Neuron (in vitro differentiated cells): ENCODE measurements around the gene SLC17A9.

Source experiments
- H2AFZ ChIP-seq: one replicate; pipeline ENCODE4 v1.6.1; 2013; ENCODE audit warnings: low read depth, mild to moderate bottlenecking, inconsistent platforms, low read length, moderate library complexity
- H3K27me3 ChIP-seq: one replicate; pipeline ENCODE4 v1.6.1; 2013; ENCODE audit warnings: low read length; ENCODE audit not compliant: insufficient read depth
- H3K36me3 ChIP-seq: one replicate; pipeline ENCODE4 v1.6.1; 2013; ENCODE audit warnings: low read length; ENCODE audit not compliant: insufficient read depth
- H3K4me1 ChIP-seq: one replicate; pipeline ENCODE4 v1.6.1; 2013; ENCODE audit warnings: low read length; ENCODE audit not compliant: insufficient read depth
- H3K4me3 ChIP-seq: 2 replicates; pipeline ENCODE4 v1.5.1; 2013; ENCODE audit warnings: mild to moderate bottlenecking, low read length, moderate library complexity
- H3K9me3 ChIP-seq: one replicate; pipeline ENCODE4 v1.6.1; 2013; ENCODE audit warnings: low read length

Gene SLC17A9

DNA sequence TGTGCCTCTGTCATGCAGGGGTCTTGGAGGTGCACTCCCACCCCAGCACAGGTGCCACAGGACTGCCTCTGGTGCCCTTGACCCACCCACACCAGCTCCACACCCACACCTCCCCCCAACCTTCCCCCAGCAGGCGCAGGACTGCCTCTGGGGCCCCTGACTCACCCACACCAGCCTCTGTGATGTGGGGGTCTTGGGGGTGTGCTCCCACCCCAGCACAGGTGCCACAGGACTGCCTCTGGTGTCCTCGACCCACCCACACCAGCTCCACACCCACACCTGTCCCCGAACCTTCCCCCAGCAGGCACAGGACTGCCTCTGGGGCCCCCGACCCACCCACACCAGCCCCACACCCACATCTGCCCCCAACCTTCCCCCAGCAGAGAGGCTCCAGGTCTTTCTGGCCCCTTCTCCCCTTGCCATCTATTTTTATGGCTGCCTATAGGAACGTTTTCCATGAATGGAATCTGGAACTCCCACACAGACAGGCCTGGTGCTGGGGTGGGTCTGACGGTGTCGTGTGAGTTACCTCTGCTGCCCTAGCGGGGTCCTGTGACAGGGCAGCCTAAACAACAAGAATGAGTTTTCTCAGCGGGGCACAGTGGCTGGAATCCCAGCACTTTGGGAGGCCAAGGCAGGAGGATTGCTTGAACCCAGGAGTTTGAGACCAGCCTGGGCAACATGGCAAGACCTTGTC lies 23.5 kb downstream of the SLC17A9 start:
- Histone ChIP-seq H2AFZ (no peak overlapping the region), H3K9me3 (no peaks in the 10 kb centered on the region), H3K4me1 (peaks cover 20% of the 10 kb centered on the region), H3K36me3 (no peaks in the 10 kb centered on the region), H3K4me3 (no peak overlapping the region), H3K27me3 (peaks cover 81% of the 10 kb centered on the region)

DNA sequence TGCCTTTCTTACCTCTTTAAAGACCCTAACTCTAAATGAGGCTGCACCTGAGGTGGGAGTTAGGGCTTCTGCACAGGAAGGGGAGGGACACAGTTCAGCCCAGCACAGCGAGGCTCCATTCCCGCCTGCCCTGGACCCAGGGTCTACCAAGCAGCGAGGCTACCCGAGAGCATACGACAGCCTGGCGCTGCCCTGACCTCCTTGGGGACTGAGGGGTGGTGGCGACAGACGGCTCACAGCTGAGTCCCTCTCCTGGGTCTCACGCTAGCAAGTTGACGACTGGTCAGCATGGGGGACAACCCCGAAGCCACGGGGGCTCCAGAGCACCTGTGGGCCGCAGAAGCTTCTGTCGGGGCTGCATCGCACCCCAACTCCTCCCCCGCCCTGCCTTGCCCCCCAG lies 24.4 kb downstream of the SLC17A9 start:
- no peak overlapping the region for H3K4me3 ChIP-seq
- no peak overlapping the region for H2AFZ ChIP-seq
- peaks cover 80% of the 10 kb centered on the region for H3K27me3 ChIP-seq
- no peaks in the 10 kb centered on the region for H3K36me3 ChIP-seq
- H3K4me1 ChIP-seq = peaks cover 20% of the 10 kb centered on the region
- no peaks in the 10 kb centered on the region for H3K9me3 ChIP-seq

DNA sequence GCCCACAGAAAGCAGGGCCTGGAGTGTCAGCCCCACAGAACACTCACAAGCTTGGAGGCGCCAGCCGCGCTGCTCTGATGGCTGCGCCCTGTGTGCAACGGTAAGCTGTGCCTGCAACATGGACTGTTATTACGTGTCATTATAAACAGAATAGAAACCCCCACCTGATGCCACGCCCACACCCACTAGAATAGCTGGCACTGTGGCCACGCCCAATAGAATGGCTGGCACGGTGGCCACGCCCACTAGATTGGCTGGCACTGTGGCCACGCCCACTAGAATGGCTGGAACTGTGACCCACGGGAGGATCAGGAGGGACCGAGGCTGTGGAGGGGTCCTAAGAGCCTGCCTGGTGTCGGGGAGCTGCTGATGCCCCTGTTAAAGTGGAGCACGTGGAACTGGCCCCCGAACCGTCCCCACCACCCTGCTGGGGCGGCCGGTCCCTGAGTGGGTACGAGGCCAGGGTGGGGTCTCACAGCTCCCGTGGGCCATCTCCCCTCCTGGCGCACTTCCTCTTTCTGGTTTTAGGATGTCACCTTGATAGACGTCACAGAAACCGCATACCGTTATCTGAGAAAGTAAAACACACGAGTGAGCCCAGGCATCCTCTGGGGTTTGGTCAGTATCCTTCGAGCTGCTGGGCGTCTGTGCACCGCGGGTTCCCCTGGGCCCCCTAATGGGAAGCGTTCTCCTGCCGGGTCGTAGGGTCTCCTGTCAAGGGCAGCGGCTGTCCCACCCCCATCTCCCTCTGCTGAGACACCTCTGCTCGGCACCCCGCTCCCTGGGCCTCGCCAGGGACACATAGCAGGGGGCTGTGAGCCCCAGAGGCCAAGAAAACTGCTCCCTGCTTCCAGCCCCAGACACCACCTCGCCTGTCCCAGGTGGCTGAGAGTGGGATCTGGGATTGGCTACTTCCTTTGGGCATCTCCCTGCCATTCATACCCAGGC lies 25.4 kb downstream of the SLC17A9 start:
- H3K27me3 ChIP-seq = peaks cover 76% of the 10 kb centered on the region
- H3K4me3 ChIP-seq = no peak overlapping the region

DNA sequence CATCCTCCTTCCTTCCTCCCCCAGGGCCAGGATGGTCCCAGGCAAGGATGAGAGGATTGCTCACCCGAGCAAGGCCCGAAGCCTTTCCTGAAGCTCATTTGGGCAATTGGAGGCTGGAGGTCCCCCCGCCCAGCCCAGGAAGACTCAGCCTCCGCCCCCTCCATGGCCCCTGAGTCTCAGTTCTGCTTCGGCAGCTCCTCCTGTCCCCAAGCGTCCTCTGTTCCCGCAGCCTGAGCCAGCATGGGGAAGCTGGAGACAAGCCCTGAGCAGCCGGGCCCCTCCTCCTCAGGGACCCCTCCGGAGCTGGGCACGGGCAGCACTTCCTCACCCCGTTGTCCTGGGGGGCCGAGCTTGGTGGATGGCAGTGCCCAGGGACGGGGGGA lies 26.0 kb downstream of the SLC17A9 start:
- peaks cover 70% of the 10 kb centered on the region for H3K27me3 ChIP-seq

More for the DNA sequence above, 25.4 kb downstream of the SLC17A9 start:
- Histone ChIP-seq H3K9me3 (no peaks in the 10 kb centered on the region), H3K4me1 (peaks cover 18% of the 10 kb centered on the region), H2AFZ (no peak overlapping the region), H3K36me3 (no peaks in the 10 kb centered on the region)

DNA sequence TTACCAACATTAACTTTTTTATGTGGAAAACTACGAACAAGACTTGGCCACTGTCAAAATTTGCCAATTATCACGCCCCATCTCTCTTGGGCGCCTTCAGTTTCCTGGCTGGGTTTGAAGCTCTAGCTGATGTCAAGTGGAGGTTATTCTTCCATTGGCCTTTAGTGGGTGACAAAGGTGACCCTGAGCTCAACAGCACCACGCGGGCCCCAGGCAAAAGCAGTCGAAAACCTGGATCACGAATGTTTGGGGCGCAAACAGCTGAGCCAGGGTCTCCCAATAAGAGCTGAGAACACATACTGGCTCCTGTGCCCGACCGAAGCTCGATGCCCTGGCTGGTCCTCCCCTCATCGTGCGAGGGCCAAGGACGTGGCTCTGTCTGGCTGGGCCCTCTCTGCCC lies 26.8 kb downstream of the SLC17A9 start:
- H3K4me1 ChIP-seq = peaks cover 25% of the 10 kb centered on the region
- H3K9me3 ChIP-seq = no peaks in the 10 kb centered on the region
- H3K4me3 ChIP-seq = no peak overlapping the region
- H2AFZ ChIP-seq = no peak overlapping the region
- H3K36me3 ChIP-seq = no peaks in the 10 kb centered on the region
- H3K27me3 ChIP-seq = peaks cover 65% of the 10 kb centered on the region

More for the DNA sequence above, 26.0 kb downstream of the SLC17A9 start:
- Histone ChIP-seq H3K9me3 (no peaks in the 10 kb centered on the region), H2AFZ (no peak overlapping the region), H3K4me3 (no peak overlapping the region), H3K36me3 (no peaks in the 10 kb centered on the region), H3K4me1 (peaks cover 18% of the 10 kb centered on the region)

DNA sequence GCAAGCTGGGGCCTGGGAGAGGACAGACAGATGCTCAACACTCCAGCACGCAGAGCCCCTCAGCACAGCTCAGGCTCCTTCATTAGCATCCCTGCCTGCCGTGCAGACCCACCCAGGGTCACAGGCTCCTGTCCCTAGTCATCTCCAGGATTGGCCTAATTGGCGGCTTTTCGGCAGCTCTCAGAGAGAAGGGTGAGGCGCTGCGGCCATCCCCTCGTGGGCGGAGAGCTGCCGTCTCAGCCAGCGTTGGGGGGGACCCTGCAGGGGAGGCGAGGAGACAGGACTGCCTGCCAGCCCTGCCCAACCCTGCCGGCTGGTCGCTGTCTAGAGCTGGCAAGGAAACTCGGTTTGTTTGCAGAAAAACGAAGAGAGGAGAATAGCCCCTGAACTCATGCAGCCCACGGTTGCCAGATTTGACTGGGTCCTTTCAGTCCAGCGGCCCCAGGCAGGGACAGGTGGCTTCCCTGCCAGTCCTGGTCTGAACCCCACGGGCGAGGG lies 27.4 kb downstream of the SLC17A9 start:
- peaks cover 31% of the 10 kb centered on the region for H3K4me1 ChIP-seq
- peaks cover 59% of the 10 kb centered on the region for H3K27me3 ChIP-seq
- no peaks in the 10 kb centered on the region for H3K9me3 ChIP-seq
- no peak overlapping the region for H3K4me3 ChIP-seq
- no peak overlapping the region for H2AFZ ChIP-seq
- no peaks in the 10 kb centered on the region for H3K36me3 ChIP-seq

DNA sequence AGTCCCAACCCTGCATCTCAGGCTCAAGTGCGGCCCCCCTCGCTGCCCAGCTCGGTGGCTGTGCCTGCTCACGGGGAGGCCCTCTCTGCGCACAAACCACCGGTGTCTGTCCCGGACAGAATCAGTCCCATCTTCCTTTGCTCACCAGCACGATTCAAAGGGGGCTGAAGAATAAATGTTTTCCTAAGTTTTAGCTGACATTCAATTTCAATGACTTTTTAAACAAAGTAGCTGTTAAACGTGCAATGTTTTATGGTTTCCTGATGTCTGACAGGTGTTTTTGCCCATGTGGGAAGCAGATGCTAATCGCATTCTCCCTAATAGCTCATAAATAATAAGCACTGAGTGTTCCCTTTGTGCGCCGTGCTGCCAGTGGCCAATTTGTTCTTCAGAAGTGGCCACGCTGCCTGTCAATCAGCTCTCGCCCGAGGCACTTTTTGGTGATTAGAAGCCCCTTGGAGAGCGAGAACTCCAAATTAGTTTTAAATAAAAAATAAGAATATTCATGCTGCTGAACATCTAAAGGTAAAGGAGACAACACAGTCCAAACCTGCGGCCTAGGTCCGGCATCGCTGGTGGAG lies 28.0 kb downstream of the SLC17A9 start:
- Histone ChIP-seq H3K9me3 (no peaks in the 10 kb centered on the region), H3K36me3 (no peaks in the 10 kb centered on the region), H3K4me1 (peaks cover 36% of the 10 kb centered on the region), H3K4me3 (no peak overlapping the region), H3K27me3 (peaks cover 53% of the 10 kb centered on the region), H2AFZ (no peak overlapping the region)

DNA sequence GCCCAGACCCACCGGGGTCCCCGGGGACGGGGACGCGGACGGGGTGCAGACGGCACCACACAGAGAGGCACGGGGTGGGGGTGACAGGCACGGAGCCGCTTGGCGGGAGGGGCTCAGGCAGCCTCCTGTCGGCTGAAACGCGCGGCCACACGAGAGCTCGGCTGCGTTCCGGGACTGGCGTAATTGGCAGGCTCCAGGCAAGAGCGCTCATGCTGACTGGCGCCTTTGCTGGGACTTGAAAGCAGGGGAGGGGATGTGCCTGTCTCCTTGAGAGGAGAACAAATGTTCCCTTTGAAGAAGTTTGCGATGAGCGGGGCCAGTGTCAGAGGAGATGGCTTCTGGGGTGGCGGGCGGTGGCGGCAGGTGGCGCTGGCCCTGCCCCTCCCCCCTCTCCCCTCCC lies 28.5 kb downstream of the SLC17A9 start:
- H3K27me3 ChIP-seq = peaks cover 48% of the 10 kb centered on the region
- no peak overlapping the region for H2AFZ ChIP-seq

DNA sequence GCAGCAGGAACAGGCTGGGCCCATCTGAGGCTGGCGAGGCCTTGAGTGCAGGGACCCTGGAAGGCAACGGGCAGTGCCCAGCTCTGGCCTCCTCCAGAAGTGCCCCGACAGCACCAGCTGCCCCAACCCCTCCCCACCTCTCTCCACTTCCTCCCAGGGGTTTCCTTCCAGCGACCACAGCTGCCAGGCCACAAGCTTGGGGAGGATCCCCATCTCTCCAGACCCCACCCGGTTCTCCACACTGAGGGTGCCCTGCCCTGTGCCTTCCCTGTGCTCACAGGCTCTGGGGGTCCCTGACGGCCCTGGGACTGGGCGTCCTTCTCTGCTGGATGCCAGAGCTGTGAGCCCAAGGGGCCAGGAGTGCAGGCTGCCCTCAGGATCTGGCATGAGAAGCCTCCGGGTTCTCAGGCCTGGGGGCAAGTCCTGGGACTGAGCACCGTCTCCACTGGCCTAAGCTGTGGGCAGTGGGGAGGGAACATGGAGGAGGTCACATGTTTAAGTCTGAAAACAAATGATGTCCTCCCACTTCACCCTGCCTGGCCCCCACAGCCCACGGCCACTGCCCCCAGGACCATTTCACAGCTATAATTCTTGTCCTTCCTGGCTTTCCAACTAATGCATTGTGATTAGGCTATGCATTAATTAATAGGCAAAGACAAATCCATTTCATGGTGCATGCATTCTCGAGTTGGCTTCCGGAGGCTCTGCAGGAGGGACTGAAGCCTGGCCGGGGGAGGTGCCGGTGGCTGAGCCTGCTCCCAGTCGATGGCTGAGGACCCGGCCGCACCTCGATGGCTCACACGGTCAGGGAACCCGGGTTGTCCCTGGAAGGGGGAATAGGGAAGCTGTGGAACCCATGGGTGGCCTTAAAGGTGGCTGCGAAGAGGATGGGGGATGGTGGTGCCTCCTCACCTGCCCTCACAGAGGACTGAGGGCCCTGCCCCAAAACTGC lies 29.9 kb downstream of the SLC17A9 start:
- Histone ChIP-seq H3K4me1 (peaks cover 48% of the 10 kb centered on the region), H3K4me3 (no peak overlapping the region), H2AFZ (no peak overlapping the region), H3K27me3 (peaks cover 36% of the 10 kb centered on the region), H3K9me3 (no peaks in the 10 kb centered on the region), H3K36me3 (no peaks in the 10 kb centered on the region)

More for the DNA sequence above, 28.5 kb downstream of the SLC17A9 start:
- Histone ChIP-seq H3K4me3 (no peak overlapping the region), H3K36me3 (no peaks in the 10 kb centered on the region), H3K4me1 (peaks cover 40% of the 10 kb centered on the region), H3K9me3 (no peaks in the 10 kb centered on the region)

DNA sequence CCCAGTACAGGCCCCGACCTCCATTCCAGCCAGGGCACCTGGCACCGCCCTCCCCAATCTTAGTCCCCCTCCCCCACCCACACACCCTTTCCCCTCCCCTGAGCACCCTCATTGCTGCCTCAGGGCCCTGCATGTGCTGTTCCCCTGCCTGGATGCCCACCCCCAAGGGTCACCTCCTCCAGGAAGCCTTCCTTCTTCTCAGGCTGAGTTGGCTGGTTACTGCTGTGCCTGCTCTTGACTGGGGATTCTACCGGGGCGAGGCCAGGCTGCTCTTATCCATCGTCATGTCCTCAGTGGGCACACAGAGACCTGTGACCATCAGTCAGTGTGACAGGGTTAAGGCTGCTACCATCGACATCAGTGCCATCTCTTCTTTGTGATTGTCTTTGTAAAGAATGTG lies 30.7 kb downstream of the SLC17A9 start:
- peaks cover 48% of the 10 kb centered on the region for H3K4me1 ChIP-seq
- H3K36me3 ChIP-seq = no peaks in the 10 kb centered on the region
- peaks cover 28% of the 10 kb centered on the region for H3K27me3 ChIP-seq
- H3K4me3 ChIP-seq = no peak overlapping the region
- no peaks in the 10 kb centered on the region for H3K9me3 ChIP-seq
- no peak overlapping the region for H2AFZ ChIP-seq

DNA sequence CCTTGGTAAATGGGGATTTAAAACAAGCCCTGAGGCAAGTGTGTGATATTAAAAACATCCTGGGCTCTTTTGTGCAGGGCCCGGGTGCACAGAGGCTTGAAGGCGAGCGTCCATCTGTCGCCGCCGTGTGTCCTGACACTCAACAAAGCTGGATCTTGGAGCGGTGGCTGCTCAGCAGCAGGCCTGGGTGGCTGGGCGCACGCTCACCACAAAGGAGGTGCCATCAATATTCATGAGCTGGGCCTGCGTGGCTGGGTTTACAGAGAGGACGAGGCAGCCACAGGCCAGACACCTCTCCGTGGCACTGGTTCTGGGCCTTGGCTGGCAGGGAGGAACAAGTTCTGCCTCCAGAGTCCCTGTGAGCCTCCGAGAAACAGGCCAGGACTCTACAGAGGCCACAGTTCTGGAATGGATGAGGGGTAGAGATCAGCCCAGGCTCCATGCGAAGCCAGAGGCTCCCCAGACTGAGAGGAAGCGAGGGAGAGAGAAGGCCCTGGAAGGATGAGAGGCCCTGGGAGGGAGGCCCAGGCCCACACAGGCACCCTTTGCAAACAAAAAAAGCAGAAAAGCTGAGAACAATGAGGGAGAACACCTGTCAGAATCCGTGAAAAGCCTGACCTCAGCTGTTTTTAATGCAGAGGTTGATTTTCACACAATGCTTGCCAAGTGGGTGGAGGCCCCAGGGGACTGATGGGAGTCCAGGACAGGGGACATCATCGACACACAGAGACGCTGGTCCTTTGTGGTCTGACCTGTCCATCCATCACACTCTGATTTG lies 32.3 kb downstream of the SLC17A9 start:
- peak overlapping the region; percentile 44 for H2AFZ ChIP-seq
- no peak overlapping the region for H3K4me3 ChIP-seq
- peaks cover 44% of the 10 kb centered on the region for H3K4me1 ChIP-seq
- H3K36me3 ChIP-seq = no peaks in the 10 kb centered on the region
- peaks cover 11% of the 10 kb centered on the region for H3K27me3 ChIP-seq
- H3K9me3 ChIP-seq = no peaks in the 10 kb centered on the region

DNA sequence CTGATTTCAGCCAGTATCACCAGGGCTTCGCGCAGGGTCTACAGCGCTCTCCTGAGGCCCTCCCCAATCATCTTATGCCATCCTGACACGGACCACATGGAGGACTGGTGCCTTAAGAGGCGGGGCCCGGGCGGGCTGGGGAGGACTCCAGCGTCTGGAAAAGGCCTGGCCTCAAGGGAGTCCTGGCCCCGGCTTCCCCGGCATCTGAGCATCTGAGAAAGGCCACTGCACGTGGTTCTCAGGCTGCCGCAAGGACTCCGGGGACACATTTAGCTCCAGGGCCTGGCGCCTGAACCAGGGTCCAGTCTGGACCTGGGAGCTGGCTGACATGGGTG lies 32.9 kb downstream of the SLC17A9 start:
- Histone ChIP-seq H3K9me3 (no peaks in the 10 kb centered on the region), H2AFZ (no peak overlapping the region), H3K27me3 (peaks cover 9% of the 10 kb centered on the region), H3K36me3 (no peaks in the 10 kb centered on the region), H3K4me1 (peaks cover 39% of the 10 kb centered on the region), H3K4me3 (no peak overlapping the region)
